Adrenal gland (tissue), 12 donors: ENCODE data around the gene FILIP1. TPM values are rescaled to one million over a fixed set of nuclear protein-coding genes. Genes with fewer than 3 reads are reported as not detected.

ENCODE experiments used
- DNase-seq, 7 donors: peaks; one replicate each; pipeline ENCODE4 v3.0.0-alpha.2; 2019 to 2020
- H3K27ac ChIP-seq, 5 donors: fragments of 200-600 bp; sonication (generic) in 4 of 5; 1 replicate in 3 of 5; 2 replicates in 2 of 5; pipeline versions ENCODE4 v1.5.1 to v1.8.0; 2016 to 2020; ENCODE audit warnings: mild to moderate bottlenecking in 1 of 5
- H3K27me3 ChIP-seq: fragments of 200-600 bp; 2 replicates; pipeline ENCODE4 v1.8.0; 2021
- H3K36me3 ChIP-seq, 2 donors: fragments of 200-600 bp; replicated peaks in 1 of 2; 1 replicate in 1 of 2; 2 replicates in 1 of 2; pipeline versions ENCODE4 v1.5.1 to v1.8.0; 2018 to 2022
- H3K4me1 ChIP-seq, 2 donors: fragments of 200-600 bp; replicated peaks in 1 of 2; 1 replicate in 1 of 2; 2 replicates in 1 of 2; pipeline versions ENCODE4 v1.5.1 to v1.8.0; 2018 to 2021
- H3K4me3 ChIP-seq, 4 donors: fragments of 200-600 bp; sonication (generic) in 3 of 4; one replicate each; pipeline ENCODE4 v1.5.1; 2016 to 2018
- H3K9me3 ChIP-seq, 3 donors: fragments of 200-600 bp; sonication (generic) in 1 of 3; replicated peaks in 1 of 3; 1 replicate in 2 of 3; 2 replicates in 1 of 3; pipeline versions ENCODE4 v1.5.1 to v1.8.0; 2016 to 2021
- CTCF ChIP-seq, 6 experiments: fragments of 450-650 bp in 4 of 6; fragments of 200-600 bp in 2 of 6; sonication (generic) in 1 of 6; IDR thresholded peaks; 1 replicate in 5 of 6; 2 replicates in 1 of 6; pipeline versions ENCODE4 v1.5.1 to v1.8.0; 2016 to 2021; ENCODE audit warnings: antibody characterized with exemption in 6 of 6, mild to moderate bottlenecking in 2 of 6, moderate library complexity in 1 of 6
- POLR2A ChIP-seq, 2 donors: fragments of 450-650 bp; IDR thresholded peaks; one replicate each; pipeline ENCODE4 v1.6.1; 2017; ENCODE audit warnings: antibody characterized with exemption in 2 of 2, mild to moderate bottlenecking in 2 of 2, moderate library complexity in 1 of 2
- WGBS, 4 donors: extraction: QIAGEN DNeasy Blood & Tissue Kit in 2 of 4; methylation state at CpG; one replicate each; pipeline versions ENCODE4 v1.1.5 to v1.1.7; 2013 to 2017; 5-methylcytosine and 5-hydroxymethylcytosine counted together
- intact Hi-C, 2 donors: fragments of 100-400 bp; cut with DNase I; formaldehyde crosslinking; loops; one replicate each; pipeline versions ENCODE4 v1.14.1 to v1.15.0; 2022 to 2023
- polyA plus RNA-seq, 3 donors: library from polyadenylated mRNA; stranded (reverse); fragments of 200-250 nt in 2 of 3; fragments of 350-450 nt in 1 of 3; fragmentation: Illumina TruSeq in 1 of 3; extraction: RNeasy Lipid Tissue Mini Kit (QIAGEN cat#74804) in 1 of 3; gene quantifications; one replicate each; pipeline ENCODE4 v1.2.3, GENCODE V29; 2013 to 2014
- total RNA-seq, 9 donors: library from RNA; depleted of rRNA in 4 of 9; stranded (reverse); fragments of >200 nt in 4 of 9; fragments of 120-200 nt in 1 of 9; fragmentation: NEBNext Ultra II Directional in 1 of 9; extraction: Animal tissue kit (Norgen Biotek cat#: 25700) in 1 of 9; gene quantifications; one replicate each; pipeline versions ENCODE4 v1.1.0 to v1.2.4, GENCODE V29; 2013 to 2023
- donor health status: healthy with polysubstance abuse.
- donor health status: Bipolar disorder and iron deficiency.
- donor health status: DM: yes; HTN: yes; CAD: no.
- donor health status: DM: no; HTN: no; CAD: no.
- donor health status: DM: no; HTN: no; CAD: no.
- donor health status: DM: yes; HTN: yes; CAD: no.

The FILIP1 gene
- total and polyA plus RNA-seq, 12 donors = 0.94 to 8.0 (median 2.3) TPM

GRCh38 chr6:75480425-75480824, 13.2 kb downstream of the FILIP1 start:
- no peaks in the 10 kb centered on the region for H3K36me3 ChIP-seq
- no peaks in the 10 kb centered on the region for H3K9me3 ChIP-seq
- 72 to 95% (median 83%) methylated on average over 1 of the region's 1 CpG for WGBS, 4 donors
- H3K4me1 ChIP-seq = peaks cover 0 to 4% of the 10 kb centered on the region in 2 donors
- TF ChIP-seq CTCF (IDR thresholded peaks at IDR 0.05) (no peak), POLR2A (IDR thresholded peaks at IDR 0.05) (no peak)
- intact Hi-C loops = no loop called here
- DNase-seq = no peak
- H3K27ac ChIP-seq = no peak overlapping the region
- H3K27me3 ChIP-seq = no peaks in the 10 kb centered on the region
- no peak overlapping the region for H3K4me3 ChIP-seq

- 87 to 98% (median 96%) methylated on average over 6 of the region's 6 CpGs for WGBS, 4 donors
- DNase-seq = no peak
- no peaks in the 10 kb centered on the region for H3K36me3 ChIP-seq
- H3K27ac ChIP-seq = no peak overlapping the region
- H3K9me3 ChIP-seq = no peaks in the 10 kb centered on the region
- TF ChIP-seq CTCF (IDR thresholded peaks at IDR 0.05) (no peak), POLR2A (IDR thresholded peaks at IDR 0.05) (no peak)
- no peaks in the 10 kb centered on the region for H3K27me3 ChIP-seq
- peaks cover 0 to 4% of the 10 kb centered on the region in 2 donors for H3K4me1 ChIP-seq
- intact Hi-C loops = no loop called here
- no peak overlapping the region for H3K4me3 ChIP-seq
Measured at GRCh38 chr6:75479712-75480111, 13.9 kb downstream of the FILIP1 start.

- H3K9me3 ChIP-seq = no peaks in the 10 kb centered on the region
- intact Hi-C loops = no loop called here
- no peak overlapping the region for H3K27ac ChIP-seq
Measured at GRCh38 chr6:75478929-75479328, 14.7 kb downstream of the FILIP1 start.

GRCh38 chr6:75472885-75473284, 20.7 kb downstream of the FILIP1 start:
- TF ChIP-seq POLR2A (IDR thresholded peaks at IDR 0.05) = no peak
- H3K9me3 ChIP-seq = no peaks in the 10 kb centered on the region
- H3K4me3 ChIP-seq = no peak overlapping the region
- WGBS, 4 donors = 83 to 93% (median 87%) methylated on average over 1 of the region's 1 CpG
- H3K4me1 ChIP-seq = no peaks in the 10 kb centered on the region
- no peak for DNase-seq
- intact Hi-C loops = no loop called here
- no peak overlapping the region for H3K27ac ChIP-seq
- H3K36me3 ChIP-seq = no peaks in the 10 kb centered on the region
- no peaks in the 10 kb centered on the region for H3K27me3 ChIP-seq

More at GRCh38 chr6:75478929-75479328, 14.7 kb downstream of the FILIP1 start:
- TF ChIP-seq POLR2A (IDR thresholded peaks at IDR 0.05) = no peak
- no peak for TF ChIP-seq CTCF (IDR thresholded peaks at IDR 0.05)
- DNase-seq = no peak
- Histone ChIP-seq H3K4me1 (peaks cover 0 to 4% of the 10 kb centered on the region in 2 donors), H3K36me3 (no peaks in the 10 kb centered on the region), H3K27me3 (no peaks in the 10 kb centered on the region), H3K4me3 (no peak overlapping the region)

- H3K27me3 ChIP-seq = no peaks in the 10 kb centered on the region
- no peaks in the 10 kb centered on the region for H3K9me3 ChIP-seq
- no peaks in the 10 kb centered on the region for H3K4me1 ChIP-seq
- no peak for DNase-seq
- no peaks in the 10 kb centered on the region for H3K36me3 ChIP-seq
- intact Hi-C loops = no loop called here
- WGBS, 4 donors = 64 to 88% (median 69%) methylated on average over 3 of the region's 3 CpGs
- H3K27ac ChIP-seq = no peak overlapping the region
- H3K4me3 ChIP-seq = no peak overlapping the region
- TF ChIP-seq CTCF (IDR thresholded peaks at IDR 0.05) (no peak), POLR2A (IDR thresholded peaks at IDR 0.05) (no peak)
Measured at GRCh38 chr6:75467966-75468365, 25.6 kb downstream of the FILIP1 start.
